CD4-positive, alpha-beta T cell treated with Interleukin-17A for 1 hour (primary cell): ENCODE results near the gene SFMBT2.
"Not testable (repeated sequence)": the region's sequence is repeated elsewhere in the genome, so short reads cannot be mapped to it uniquely, and the experiment has no call there.

Experiments
- DNase-seq: peaks from one replicate; pipeline ENCODE4 v3.0.0-alpha.2; 2020

Gene SFMBT2

DNA sequence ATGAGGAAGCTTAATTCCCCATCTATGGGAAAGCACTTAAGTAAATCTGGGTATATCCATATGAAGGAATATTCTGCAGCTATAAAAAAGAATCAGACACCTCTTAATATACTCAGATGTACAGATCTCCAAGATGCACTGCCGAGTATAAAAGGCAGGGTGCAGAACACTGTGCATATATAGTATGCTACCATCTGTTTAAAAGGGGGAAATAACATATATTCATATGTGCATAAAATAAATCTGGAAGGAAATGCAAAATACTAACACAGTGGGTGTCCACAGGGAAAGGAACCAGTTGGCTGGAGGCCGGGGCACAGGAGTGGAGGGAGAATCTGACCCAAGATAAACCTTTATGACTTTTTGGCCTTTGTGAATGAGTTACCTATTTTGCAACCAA is 201.4 kb downstream of the SFMBT2 start:
- DNase-seq, result no peak

DNA sequence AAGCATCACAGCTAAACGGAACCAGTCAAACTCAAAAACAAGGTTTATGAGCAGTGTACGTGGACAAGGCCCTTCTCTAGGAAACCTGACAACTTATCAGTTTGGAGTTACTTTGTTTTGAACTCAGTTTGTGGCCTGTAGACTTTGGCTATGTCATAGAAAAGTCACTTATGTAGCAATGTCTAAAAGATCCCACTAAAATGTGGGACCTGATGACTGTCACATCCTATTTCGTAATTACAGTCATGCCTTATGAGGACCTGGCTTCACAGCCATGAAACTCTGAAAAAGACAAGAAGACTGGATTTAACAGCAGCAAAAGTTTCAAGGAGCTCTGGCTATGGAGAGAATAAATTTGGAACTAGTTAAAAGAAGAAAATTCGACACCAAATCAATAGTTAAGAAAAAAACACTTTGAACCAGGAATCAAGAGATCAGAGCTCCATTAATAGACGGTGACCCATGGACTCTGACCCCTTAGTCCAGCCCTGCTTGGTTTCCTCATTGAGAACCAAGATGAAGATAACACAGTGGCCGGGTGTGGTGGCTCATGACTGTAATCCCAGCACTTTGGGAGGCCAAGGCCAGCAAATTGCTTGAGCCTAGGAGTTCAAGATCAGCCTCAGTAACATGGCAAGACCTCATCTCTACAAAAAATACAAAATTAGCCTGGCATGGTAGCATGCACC is 204.3 kb downstream of the SFMBT2 start:
- no peak for DNase-seq

DNA sequence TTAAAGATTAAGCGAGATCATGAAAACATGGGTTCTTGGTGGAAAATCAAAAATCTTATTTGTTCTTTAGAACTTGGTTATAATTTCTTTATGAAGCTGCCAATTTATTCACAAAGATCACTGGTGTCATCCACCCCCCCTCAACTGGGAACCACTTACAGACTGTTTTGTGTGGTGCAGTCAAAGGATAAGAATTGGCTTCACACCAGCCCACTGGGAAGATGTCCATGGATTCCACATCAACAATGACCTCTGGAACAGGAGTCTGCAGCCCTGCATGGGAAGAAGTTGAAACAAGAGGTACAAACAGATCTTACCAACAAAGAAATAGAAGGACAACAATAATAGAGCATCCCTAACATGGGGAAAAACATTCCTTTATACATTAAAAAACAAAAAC is 205.2 kb downstream of the SFMBT2 start:
- DNase-seq, result no peak

DNA sequence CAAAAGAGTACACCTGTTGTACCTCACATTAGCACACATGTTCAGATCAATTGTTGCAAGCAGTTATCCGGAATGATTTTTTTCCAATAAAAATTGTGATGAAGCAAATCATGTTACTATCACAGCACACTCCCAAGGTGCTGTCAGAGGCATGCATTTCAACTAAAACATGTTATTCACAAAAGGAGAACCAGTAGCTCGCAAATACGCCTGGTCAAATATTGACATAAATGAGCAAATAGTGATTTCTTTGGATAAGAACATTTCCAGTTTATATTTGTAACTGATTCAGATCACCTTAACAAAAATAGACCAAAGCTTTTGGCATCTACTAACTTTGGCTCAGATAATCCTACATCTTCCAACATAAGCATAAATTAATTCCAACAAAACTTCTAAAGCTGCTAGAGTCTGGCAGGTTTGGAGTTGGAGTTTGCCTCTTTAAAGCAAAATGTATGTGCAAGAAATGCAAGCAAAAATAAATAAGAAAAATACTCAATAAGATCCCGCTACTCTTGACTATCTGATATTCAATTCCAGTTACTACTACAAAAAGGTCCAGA is 208.0 kb downstream of the SFMBT2 start:
- DNase-seq, result no peak

DNA sequence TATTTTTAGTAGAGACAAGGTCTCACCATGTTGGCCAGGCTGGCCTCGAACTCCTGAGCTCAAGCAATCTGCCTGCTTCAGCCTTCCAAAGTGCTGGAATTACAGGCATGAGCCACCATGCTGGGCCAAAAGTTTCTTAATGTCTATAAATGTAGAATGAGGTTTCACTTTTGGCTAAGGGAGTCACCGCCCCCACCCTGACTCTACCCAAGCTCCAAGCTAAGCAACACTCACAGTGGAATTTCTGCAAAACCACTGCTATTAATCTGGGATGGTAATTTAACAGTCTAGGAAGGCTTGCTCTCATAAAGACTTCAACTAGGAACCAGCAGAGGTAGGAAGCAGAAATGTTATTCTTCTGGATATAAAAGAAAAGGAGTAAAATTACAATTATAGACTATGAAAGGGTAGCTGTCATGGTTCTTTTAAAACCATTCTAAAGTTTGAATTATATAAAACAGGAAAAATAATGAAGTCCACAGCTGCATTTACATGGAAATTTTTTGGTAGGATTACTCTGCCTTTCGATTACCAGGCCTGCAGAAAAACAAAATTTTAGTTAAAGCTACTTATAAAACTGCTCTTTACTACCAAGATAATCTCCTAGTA is 211.6 kb downstream of the SFMBT2 start:
- no peak for DNase-seq

DNA sequence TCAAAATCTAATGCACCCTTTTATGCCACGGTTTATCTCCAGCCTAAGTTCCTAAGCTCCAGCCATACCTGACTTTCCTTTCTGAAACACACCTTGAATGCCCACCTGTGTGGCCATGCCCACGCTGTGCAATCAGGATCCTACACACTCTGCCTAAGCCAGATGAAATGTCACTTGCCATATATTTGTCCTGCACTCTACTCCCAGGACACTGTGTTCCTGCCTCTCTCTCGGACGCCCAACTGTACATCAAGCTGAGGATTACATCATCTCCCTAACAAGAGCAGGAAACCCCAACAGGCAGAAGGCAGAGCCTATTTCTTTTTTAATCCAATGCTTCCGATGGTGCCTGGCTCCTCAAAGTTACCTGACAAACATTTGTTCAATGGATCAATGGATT is 214.6 kb downstream of the SFMBT2 start:
- no peak for DNase-seq

DNA sequence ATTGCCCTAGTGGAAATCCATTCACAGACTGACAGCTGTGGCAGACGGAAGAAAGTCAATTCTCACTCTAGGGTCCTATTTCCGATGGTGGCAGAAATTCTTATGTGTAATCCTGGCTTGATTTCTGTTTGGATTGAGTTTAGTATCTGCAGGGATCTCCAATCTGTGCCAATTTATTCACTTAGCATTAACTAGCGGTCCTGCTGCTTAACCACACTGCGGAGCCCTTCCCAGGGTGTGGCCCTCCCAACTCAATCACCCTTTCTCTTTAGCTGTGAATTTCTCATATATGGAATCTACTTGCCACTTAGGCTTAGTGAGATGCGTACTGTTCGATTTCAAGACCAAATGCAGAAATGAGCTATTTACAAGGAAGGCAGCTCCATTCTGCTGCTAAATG is 215.7 kb downstream of the SFMBT2 start:
- no peak for DNase-seq

DNA sequence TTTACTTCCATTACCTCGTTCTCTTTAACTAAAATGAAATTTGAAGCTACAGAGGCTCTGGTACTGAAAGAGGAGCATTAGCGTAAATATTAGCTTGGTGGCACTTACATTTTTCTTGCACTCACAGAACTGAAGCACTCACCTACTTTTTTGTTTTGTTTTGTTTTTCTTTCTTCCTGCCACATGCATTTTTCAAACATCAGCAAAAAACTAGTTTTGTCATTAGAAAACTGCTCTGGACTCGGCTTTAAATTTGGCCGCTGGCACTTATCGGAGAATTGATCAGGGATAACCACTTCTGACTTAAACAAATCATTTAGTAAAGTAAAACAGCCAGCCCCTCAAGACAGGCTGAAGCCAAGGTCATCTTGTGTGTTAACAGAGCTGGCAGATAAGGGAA is 216.3 kb downstream of the SFMBT2 start:
- DNase-seq, result no peak

DNA sequence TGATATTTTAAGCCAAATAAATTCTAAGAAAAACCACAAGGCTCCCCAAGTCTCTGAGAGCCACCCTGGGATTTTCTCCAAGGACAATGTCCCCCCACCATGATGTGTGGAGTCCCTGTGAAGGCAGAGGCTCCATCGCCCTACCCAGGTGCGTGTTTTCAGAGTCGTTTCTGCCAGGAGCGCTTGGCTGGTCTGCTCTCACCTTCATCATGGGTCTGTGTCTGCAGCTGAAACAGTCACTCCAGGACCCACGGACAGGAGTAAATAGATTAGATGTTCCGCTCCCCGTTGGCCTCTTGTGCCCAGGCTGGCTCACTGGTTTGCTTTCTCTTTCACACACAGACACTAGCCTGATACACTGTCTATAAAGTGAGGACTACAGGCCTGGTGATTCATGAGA is 217.5 kb downstream of the SFMBT2 start:
- no peak for DNase-seq

DNA sequence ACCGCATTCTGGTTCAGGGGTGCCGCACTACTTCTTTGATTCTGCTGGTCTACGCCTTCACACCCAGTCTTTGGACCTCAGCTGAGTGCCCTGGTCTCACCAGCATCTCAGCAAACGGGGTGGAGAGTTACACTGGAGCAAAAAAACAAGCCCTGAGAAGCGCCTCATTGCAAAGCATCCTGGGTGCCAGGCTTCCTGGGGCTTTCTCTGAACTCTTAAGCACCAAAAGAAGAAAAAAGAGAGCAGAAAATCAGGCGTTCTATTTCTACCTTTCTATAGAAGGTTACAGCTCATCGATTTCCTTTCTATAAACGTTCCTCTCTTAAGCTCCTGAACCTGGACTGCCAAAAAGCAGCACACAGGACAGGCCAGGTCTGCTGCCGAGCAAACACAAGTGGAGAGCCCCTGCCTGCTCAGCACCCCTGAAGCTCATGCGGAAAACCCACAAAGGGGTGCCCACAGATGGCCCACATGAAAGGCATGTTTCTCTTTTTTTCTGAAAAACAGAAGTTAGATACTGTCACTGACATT is 217.9 kb downstream of the SFMBT2 start:
- DNase-seq, result peak; percentile 70

DNA sequence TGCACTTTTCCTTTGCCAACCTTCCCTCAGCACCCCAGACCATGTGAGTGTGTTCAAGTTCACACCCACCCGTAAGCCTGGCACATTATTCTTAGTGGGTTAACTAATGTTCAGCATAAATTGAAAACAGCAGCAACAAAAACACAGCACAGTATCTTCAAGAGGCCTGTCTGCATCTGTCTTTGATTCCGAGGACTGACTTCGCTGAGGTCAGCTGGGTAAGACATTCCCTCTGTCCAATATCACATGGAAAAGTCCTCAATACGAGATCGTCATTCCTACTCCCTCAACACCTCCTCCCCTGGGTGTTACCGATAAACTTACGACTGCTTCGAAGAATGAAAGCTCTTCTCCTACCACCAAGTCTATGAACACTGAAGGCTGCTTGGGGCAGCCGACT is 218.8 kb downstream of the SFMBT2 start:
- no peak for DNase-seq

DNA sequence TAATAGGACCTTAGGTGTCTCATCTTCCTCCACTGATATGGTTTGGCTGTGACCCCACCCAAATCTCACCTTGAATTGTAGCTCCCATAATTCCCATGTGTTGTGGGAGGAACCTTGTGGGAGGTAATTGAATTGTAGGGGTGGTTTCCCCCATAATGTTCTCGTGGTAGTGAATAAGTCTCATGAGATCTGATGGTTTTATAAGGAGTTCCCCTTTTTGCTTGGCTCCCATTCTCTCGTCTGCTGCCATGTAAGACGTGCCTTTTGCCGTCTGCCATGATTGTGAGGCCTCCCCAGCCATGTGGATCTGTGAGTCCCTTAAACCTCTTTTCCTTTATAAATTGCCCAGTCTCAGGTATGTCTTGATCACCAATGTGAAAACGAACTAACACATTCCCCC is 220.1 kb downstream of the SFMBT2 start:
- DNase-seq, result not testable (repeated sequence)

DNA sequence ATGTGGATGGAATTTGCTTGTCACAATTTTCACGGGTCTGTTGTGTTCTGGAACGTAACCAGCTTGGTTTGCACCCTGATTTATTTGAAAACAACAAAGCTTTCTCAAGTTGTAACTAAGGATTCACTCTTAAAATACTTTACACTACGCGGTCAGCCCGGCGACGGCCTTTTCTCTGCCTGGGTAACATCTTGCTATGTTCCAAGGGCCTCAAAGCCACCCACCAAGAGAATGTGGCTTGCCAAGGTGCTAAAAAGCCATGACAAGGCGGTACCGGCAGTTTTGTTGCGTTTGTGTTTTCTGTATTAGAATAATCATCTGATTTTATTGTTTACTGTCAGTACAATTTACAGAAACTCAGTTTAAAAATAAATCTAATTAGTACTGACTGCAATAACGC is 220.9 kb downstream of the SFMBT2 start:
- DNase-seq, result no peak

DNA sequence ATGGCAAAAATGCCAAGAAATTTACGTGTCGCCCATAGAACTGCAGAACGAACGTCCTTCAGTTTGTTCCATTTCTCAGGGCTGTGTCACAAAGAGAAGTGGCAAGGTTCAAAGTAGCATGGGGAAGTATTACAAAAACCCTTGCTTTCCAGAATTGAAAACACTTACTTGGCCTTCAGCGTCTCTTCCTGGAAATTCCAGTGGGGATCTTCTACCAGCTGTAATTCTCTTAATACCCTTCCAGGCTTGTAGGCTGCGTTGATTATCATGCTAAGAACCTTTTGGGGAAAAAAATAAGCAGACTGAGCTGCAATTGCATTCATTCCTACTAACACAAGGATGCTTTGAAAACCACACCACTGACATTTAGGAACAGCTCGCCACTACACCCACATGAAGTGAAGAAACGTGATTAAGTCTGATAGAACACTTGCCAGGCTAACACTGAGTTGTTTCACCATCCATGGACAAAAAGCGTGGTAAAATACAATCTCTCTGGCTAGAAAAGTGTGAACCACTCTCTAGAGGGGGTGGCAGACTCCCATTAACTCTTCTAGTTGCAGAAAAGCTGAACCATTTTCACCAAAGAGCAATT is 222.3 kb downstream of the SFMBT2 start:
- no peak for DNase-seq

DNA sequence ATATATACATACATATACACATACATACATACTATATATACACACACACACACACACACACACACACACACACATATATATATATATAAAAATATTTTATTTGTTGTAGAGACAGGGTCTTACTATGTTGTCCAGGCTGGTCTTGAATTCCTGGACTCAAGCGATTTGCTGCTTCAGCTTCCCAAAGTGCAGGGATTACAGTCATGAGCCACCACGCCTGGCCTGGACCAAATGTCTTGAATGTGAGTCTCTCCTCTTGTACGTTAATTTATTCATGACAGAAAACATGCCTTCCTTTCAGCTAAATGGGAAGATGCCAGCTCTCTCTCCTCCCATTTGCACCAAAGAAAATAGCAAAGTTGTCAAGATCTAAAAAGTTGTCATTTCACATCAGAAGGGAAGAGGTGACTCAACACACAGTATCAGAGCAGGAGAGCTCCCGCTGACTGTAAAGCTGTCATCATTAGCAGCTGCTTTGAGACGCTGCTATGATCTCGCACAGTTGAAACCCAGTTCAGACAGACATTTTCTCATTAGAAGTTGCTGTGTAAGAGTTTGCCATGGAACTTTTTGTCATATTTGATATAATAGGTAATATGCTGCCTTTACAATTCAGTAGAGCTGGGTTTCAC is 224.3 kb downstream of the SFMBT2 start:
- no peak for DNase-seq

DNA sequence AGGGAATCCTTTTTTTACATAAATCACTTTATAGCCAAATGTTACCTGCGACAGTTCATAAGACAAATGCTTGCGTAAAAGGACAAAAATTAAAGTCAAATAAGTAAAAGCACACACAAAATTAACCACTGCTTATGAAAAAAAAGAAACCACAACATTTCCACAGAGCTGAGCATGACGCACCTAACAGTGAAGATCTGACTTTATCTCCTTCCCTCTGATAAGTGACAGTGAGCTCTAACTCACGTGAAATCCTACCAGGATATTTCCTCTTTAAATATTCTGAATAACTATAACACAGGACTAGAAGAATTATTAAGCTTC is 225.5 kb downstream of the SFMBT2 start:
- no peak for DNase-seq

DNA sequence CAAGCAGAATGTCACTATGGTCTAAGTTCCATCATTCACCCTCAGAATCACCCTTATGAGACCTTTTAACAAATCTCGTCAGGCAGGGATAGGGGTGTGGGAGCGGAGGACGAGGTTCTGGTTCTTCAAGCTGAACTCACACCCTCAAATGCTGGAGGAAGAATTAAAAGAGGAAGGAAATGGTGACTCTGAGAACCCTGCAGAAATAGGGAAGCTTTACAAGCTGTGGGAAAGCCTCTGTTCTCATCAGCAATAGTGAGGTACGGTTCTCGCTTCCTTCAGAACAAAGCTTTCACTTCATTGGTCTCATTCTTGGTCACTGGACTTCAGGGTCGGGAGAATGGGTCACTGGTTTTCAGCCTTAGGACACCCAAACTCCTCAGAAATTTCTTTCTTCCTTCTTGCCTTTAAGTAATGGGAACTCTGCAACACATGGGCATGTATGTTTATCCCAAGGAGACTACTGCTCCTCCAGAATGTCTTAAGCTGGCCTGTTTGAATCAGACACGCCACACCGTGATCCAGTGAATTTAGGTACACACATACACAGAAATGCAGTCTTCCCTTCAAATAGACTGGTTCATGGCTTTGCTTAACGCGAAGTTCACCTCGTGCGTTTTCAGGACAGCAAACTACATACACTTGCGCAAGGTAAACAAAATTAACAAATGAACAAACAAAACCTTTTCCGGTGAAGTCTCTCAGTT is 226.0 kb downstream of the SFMBT2 start:
- peak; percentile 29 for DNase-seq

DNA sequence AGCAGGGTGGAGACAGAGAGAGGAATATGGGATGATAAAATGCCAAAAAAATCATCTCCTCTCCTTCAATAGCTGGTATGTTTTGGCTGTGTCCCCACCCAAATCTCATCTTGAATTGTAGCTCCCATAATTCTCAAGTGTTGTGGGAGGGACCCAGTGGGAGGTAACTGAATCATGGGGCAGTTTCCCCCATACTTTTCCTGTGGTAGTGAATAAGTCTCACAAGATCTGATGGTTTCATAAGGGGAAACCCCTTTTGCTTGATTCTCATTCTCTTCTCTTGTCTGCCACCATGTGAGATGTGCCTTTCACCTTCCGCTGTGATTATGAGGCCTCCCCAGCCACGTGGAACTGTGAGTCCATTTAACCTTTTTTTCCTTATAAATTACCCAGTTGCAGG is 226.7 kb downstream of the SFMBT2 start:
- DNase-seq, result not testable (repeated sequence)

DNA sequence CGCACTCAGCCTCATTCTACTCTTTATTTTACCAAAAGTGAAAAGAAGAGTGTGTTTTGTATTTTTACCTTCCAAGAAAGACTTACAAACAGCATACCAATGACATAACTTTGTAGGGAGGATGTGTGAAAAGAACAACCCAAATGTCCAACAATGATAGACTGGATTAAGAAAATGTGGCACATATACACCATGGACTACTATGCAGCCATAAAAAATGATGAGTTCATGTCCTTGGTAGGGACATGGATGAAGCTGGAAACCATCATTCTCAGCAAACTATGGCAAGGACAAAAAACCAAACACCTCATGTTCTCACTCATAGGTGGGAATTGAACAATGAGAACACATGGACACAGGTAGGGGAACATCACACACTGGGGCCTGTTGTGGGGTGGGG is 228.5 kb downstream of the SFMBT2 start:
- DNase-seq, result not testable (repeated sequence)

DNA sequence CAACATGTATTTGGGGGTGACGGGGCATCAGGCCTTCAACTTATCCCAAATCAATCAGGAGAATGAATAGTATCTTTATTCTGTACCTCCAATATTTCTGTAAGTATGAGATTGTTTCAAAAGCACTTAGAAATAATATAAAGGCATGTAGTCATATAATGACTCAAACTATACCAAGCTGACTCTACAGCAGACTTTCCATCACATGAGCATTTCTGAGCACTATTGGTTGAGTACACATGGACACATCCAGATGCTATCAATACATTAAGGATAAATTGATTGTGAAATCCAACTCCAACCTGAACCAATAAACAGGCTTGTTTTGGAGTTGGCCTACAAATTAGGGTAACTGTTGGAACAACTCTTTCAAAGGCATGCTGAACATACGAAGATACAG is 229.4 kb downstream of the SFMBT2 start:
- DNase-seq, result no peak

DNA sequence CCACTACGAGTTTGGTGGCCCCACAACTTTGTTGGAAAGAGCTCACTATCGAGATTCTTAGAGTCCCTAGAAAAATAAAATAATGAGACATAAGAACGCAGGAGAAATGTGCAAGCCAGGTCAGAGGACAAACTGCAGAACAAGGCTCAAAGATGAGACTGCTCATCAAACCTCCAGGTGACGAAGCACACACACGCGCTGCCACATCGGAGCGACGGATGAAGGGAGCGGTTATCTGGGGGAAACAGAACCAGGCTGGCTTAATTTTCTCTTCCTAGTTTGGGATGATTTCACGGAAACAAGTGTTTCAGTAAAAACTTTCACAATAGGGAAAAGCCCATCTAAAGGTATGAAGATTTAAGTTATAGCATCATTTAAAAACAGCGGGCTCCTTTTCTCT is 231.3 kb downstream of the SFMBT2 start:
- DNase-seq, result no peak

DNA sequence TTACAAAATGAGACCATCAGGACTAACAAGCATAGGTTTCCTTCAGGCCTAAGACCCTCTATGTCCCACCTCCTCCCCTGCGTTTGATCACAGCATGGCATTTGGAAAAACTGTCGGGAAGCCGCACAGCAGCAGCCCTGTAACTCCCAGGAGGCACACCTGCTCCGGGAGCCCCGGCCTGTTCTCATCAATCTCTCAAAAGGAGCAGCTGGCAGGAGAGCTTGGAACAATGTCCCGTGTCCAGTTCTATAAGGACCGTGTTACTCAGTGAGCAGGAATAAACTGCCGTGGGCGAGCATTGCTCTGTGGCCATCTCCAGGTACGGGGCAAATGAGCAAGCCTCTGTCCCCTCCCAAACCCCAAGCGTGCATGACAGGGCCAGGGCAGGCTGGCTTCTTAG is 236.9 kb downstream of the SFMBT2 start:
- no peak for DNase-seq

DNA sequence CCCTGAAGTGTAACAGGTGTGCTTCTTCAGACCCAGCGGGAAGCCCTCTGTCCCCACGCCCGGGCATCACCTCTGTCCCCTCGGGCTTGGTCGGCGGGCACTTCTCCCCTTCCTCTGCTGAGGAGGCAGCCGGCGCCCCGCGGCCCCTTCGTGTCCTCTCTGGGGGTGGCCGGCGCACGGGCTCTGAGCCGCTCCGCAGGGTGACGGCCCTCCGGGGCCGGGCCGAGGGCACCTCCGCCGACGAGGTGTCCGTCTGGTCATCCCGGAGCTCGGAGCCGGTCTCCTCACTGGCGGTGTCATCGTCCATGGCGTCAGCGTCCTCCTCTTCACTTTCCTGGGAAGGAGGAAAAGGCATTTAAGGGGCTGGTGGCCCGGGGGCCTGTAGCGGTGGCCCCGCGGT is 239.0 kb downstream of the SFMBT2 start:
- DNase-seq, result no peak
